ENCODE results near the gene SECISBP2L. TPM values are rescaled to one million over a fixed set of nuclear protein-coding genes. Genes with fewer than 3 reads are reported as not detected.

The SECISBP2L gene, protein sequence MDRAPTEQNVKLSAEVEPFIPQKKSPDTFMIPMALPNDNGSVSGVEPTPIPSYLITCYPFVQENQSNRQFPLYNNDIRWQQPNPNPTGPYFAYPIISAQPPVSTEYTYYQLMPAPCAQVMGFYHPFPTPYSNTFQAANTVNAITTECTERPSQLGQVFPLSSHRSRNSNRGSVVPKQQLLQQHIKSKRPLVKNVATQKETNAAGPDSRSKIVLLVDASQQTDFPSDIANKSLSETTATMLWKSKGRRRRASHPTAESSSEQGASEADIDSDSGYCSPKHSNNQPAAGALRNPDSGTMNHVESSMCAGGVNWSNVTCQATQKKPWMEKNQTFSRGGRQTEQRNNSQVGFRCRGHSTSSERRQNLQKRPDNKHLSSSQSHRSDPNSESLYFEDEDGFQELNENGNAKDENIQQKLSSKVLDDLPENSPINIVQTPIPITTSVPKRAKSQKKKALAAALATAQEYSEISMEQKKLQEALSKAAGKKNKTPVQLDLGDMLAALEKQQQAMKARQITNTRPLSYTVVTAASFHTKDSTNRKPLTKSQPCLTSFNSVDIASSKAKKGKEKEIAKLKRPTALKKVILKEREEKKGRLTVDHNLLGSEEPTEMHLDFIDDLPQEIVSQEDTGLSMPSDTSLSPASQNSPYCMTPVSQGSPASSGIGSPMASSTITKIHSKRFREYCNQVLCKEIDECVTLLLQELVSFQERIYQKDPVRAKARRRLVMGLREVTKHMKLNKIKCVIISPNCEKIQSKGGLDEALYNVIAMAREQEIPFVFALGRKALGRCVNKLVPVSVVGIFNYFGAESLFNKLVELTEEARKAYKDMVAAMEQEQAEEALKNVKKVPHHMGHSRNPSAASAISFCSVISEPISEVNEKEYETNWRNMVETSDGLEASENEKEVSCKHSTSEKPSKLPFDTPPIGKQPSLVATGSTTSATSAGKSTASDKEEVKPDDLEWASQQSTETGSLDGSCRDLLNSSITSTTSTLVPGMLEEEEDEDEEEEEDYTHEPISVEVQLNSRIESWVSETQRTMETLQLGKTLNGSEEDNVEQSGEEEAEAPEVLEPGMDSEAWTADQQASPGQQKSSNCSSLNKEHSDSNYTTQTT
- total RNA-seq (10 to 100 TPM; 31.7 to 36.9 (median 34.4) TPM), polyA plus RNA-seq (9.1 TPM)
- long read RNA-seq, donor 1, partial matches to known transcripts, result 6 of 8 reads
- long read RNA-seq, donor 1, other reads (novel, unspliced or antisense), result 2 of 8 reads
- long read RNA-seq, donor 2, partial matches to known transcripts, result 0 of 4 reads
- long read RNA-seq, donor 2, other reads (novel, unspliced or antisense), result 4 of 4 reads
- long read RNA-seq, donor 3, partial matches to known transcripts, result 46 of 50 reads
- long read RNA-seq, donor 3, other reads (novel, unspliced or antisense), result 4 of 50 reads
- long read RNA-seq, donor 4, full-length matches to known transcripts, result 2 of 4 reads
- long read RNA-seq, donor 4, partial matches to known transcripts, result 1 of 4 reads
- long read RNA-seq, donor 4, other reads (novel, unspliced or antisense), result 1 of 4 reads

DNA sequence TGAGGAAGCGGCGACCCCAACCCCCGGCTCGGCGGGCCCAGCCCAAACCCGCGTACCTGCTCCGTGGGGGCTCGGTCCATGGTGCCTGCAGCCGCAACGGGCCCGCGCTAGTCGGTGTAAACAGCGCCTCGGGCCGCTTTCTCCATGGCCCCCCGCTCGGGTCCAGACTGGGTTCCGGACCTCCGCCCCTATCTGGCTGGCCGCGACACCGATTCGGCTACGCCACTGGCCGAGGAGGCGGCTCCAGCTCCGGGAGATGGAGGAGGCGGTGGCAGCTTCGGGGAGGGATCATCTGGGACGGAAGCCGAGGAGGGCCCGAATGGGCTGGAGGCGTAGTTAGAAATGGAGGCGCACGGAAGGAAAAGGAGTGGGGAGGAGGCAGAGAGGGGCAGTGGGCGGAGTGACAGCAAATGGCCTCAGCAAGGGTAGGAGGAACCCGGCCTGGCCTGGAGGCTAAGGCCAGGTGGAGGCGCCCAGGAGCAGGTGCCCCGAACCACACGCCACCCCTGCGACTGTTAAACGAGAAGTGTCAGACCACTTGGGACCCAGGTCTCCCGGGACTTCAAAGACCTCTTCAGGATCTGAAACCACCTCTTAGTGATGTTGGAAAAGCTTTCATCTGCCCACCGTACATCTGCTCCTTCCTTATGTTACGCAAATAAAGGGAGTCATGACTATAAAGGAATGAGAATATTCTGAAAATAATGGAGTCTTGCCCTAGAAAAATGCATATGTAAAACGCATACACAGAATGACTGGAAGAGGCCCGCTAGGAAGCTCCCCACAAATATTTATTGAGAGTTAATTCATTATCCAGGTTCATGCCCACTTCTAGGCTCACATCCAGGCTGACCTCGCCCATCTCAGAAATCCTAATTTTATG, at the start of gene SECISBP2L:
Gene SECISBP2L (minus strand): TSS at position 227 of the 883 bp plus-strand sequence. CDS start 147 bp downstream, at position 80.
- Histone ChIP-seq H3K9me3 (ENCODE audit: control insufficient read depth, low read length) (no peaks in the 10 kb centered on the region), H3K27ac (ENCODE audit: low read length) (peak within 1 kb of the TSS; percentile 61), H3K4me3 (ENCODE audit: low read length) (peak within 1 kb of the TSS; percentile 77), H3K4me1 (ENCODE audit: control insufficient read depth, insufficient read depth, low read length) (peaks cover 2% of the 10 kb centered on the region), H3K27me3 (ENCODE audit: control insufficient read depth, insufficient read depth) (no peaks in the 10 kb centered on the region)
- intact Hi-C loops (cut with DNase I), result loop anchor here in 2 of 4 donors (10.0 kb wide), 2 partner anchors 98 to 108 kb away; partner anchors contain the start of gene COPS2 (in 1 of the 2)
- WGBS, result 6% methylated on average over 50 of the region's 50 CpGs
- DNase-seq (peak; percentile 94 to 97 (median 97)), ATAC-seq (peak; percentile 99)

DNA sequence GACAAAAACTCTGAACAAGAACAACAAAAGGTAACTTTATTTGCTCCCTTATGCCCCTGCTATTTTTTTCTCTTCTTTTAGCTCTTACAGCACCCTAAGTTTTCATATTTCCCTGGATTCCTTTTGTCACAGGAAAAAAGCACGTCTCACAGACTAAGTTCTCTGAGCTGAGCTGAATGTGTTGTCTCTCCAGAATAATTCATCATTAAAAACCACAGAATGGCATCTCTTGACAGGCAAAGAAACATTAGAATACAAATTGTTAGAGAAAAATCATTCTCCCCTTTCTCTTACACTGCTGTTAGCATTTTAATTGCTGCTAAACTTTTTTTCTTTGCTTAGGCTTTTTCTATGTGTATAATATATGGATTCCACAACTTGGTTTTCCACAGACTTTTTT, 48.7 kb upstream of the SECISBP2L start:
- no peaks in the 10 kb centered on the region for H3K27me3 ChIP-seq (ENCODE audit: control insufficient read depth, insufficient read depth)
- intact Hi-C loops (cut with DNase I), result no loop called here
- H3K27ac ChIP-seq (ENCODE audit: low read length), result no peak overlapping the region
- DNase-seq (no peak), ATAC-seq (no peak)
- H3K4me3 ChIP-seq (ENCODE audit: low read length), result no peak overlapping the region
- WGBS, result 54% methylated on average over 1 of the region's 1 CpG
- peaks cover 2% of the 10 kb centered on the region for H3K4me1 ChIP-seq (ENCODE audit: control insufficient read depth, insufficient read depth, low read length)
- H3K9me3 ChIP-seq (ENCODE audit: control insufficient read depth, low read length), result no peaks in the 10 kb centered on the region

GRCh38 chr15:49093252-49094105, 47.2 kb upstream of the SECISBP2L start:
- Histone ChIP-seq H3K27ac (ENCODE audit: low read length) (no peak overlapping the region), H3K9me3 (ENCODE audit: control insufficient read depth, low read length) (no peaks in the 10 kb centered on the region), H3K4me1 (ENCODE audit: control insufficient read depth, insufficient read depth, low read length) (peaks cover 2% of the 10 kb centered on the region), H3K4me3 (ENCODE audit: low read length) (no peak overlapping the region), H3K27me3 (ENCODE audit: control insufficient read depth, insufficient read depth) (no peaks in the 10 kb centered on the region)
- WGBS, result 74% methylated on average over 4 of the region's 4 CpGs
- no peak for ATAC-seq
- intact Hi-C loops (cut with DNase I), result no loop called here
- no peak for DNase-seq

DNA sequence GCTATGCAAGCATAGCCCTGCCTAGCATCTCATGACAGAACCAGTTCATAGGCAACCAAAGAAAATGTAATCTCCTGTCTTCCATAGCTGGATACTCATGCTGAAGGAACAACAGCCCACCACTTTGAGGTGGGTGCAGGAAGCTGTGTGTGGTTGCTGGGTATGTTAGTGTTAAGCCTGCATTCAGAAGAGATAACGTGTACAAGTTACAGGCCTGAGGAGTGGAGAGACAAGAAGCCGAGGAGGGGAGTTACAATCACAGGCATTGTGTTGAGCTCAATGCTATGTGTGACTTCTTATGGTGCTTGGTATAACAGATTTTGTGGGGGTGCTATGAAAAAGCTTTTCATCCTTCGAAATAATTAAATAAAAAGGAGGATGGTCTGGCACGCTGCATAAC, 42.8 kb upstream of the SECISBP2L start:
- no peaks in the 10 kb centered on the region for H3K4me1 ChIP-seq (ENCODE audit: control insufficient read depth, insufficient read depth, low read length)
- no peak overlapping the region for H3K4me3 ChIP-seq (ENCODE audit: low read length)
- WGBS, result 61% methylated on average over 4 of the region's 4 CpGs

GRCh38 chr15:49085696-49086459, 39.6 kb upstream of the SECISBP2L start:
- ATAC-seq (no peak), DNase-seq (no peak)
- Histone ChIP-seq H3K4me1 (ENCODE audit: control insufficient read depth, insufficient read depth, low read length) (no peaks in the 10 kb centered on the region), H3K4me3 (ENCODE audit: low read length) (no peak overlapping the region), H3K9me3 (ENCODE audit: control insufficient read depth, low read length) (no peaks in the 10 kb centered on the region), H3K27me3 (ENCODE audit: control insufficient read depth, insufficient read depth) (no peaks in the 10 kb centered on the region), H3K27ac (ENCODE audit: low read length) (no peak overlapping the region)
- intact Hi-C loops (cut with DNase I), result no loop called here
- 58% methylated on average over 5 of the region's 5 CpGs for WGBS

More for the DNA sequence above, 42.8 kb upstream of the SECISBP2L start:
- DNase-seq, result no peak
- intact Hi-C loops (cut with DNase I), result no loop called here
- Histone ChIP-seq H3K27me3 (ENCODE audit: control insufficient read depth, insufficient read depth) (no peaks in the 10 kb centered on the region), H3K9me3 (ENCODE audit: control insufficient read depth, low read length) (no peaks in the 10 kb centered on the region), H3K27ac (ENCODE audit: low read length) (no peak overlapping the region)
- ATAC-seq, result no peak

DNA sequence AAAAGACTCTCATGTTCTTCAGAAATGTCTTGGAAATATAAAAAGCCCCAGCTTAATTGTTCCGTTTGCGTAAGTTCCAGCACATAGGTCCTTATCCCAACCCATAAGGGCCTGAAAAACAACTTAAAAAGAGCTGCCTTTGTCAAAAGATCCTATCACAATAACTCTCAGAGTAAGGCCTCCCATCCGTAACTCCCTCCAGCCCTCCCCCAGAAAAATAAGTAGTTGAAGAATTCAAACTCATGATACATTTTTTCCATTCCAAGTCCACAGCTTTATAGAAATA, 38.0 kb upstream of the SECISBP2L start:
- DNase-seq, result no peak
- intact Hi-C loops (cut with DNase I), result no loop called here
- WGBS, result 92% methylated on average over 3 of the region's 3 CpGs
- H3K27ac ChIP-seq (ENCODE audit: low read length), result no peak overlapping the region
- no peak for ATAC-seq
- no peaks in the 10 kb centered on the region for H3K9me3 ChIP-seq (ENCODE audit: control insufficient read depth, low read length)
- H3K4me3 ChIP-seq (ENCODE audit: low read length), result no peak overlapping the region
- no peaks in the 10 kb centered on the region for H3K4me1 ChIP-seq (ENCODE audit: control insufficient read depth, insufficient read depth, low read length)
- H3K27me3 ChIP-seq (ENCODE audit: control insufficient read depth, insufficient read depth), result no peaks in the 10 kb centered on the region

DNA sequence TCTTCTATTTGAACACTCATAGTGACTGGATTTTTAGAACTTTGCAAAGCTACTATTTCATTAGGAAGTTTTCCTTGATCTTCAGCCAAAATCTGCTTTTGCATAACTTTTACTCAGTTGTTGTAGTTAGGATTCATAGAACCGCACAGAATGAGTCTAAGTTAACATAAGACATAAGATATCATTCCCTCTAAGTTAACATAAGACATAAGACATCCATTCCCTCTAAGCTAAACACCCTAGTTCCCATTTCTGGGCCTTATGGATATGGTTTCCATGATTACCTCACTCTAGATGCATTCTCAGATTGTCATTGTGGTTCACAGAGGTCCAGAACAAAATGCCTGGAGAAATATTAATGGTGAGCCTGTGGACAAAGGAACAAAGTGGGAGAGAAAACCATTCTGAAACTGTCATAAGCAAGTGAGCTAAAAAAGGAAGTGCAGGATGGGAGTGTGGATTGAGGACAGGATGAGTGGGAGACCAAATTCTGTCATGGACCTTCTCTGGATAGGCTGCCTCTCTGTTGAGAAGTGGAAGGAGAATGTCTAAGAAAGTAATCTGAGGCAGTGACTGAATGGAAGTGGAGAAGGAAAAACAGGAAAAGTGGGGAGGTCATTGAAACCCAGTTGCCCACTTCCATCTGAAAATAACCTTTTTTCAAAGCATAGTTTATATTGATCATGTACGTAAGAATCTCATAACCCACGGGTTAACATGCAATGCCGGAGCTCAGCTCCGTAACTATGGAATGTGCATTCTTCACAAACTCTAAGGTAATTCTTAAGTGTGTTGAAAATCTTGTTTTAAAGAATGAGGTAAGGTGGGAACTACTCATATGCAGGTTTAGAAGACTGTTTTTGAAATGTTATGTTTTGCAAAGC, 37.4 kb upstream of the SECISBP2L start:
- no peak for DNase-seq
- intact Hi-C loops (cut with DNase I), result no loop called here
- Histone ChIP-seq H3K9me3 (ENCODE audit: control insufficient read depth, low read length) (no peaks in the 10 kb centered on the region), H3K4me3 (ENCODE audit: low read length) (no peak overlapping the region), H3K27ac (ENCODE audit: low read length) (no peak overlapping the region), H3K27me3 (ENCODE audit: control insufficient read depth, insufficient read depth) (no peaks in the 10 kb centered on the region), H3K4me1 (ENCODE audit: control insufficient read depth, insufficient read depth, low read length) (no peaks in the 10 kb centered on the region)
- whole genome bisulfite sequencing, result 88% methylated on average over 5 of the region's 5 CpGs
- no peak for ATAC-seq

DNA sequence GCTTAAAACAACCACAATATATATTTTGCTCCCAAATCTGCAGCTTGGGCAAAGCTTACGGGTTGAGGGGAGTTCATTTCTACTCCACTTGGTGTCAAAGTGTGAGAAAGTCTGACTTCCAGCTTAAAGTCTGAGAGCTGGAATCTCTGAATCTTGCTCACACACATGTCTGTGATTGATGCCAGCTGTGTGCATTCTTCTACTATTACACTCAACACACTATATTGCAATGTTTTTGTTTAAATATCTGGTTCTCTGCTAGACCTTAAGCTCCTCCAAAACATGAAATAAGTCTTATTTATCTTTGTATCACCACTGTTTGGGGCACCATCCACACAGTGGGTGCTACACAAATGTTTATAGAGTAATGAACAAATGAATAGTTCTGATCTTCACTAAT, 36.7 kb upstream of the SECISBP2L start:
- Histone ChIP-seq H3K9me3 (ENCODE audit: control insufficient read depth, low read length) (no peaks in the 10 kb centered on the region), H3K4me3 (ENCODE audit: low read length) (no peak overlapping the region), H3K4me1 (ENCODE audit: control insufficient read depth, insufficient read depth, low read length) (no peaks in the 10 kb centered on the region), H3K27me3 (ENCODE audit: control insufficient read depth, insufficient read depth) (no peaks in the 10 kb centered on the region), H3K27ac (ENCODE audit: low read length) (no peak overlapping the region)
- WGBS, result 63% methylated on average over 1 of the region's 1 CpG
- no peak for ATAC-seq
- no peak for DNase-seq
- intact Hi-C loops (cut with DNase I), result no loop called here
